KG1 (cell line): ENCODE data around the gene EPN2.

Experiments used
- DNase-seq: peaks from one replicate; lab custom pipeline; 2025; lab: John Stamatoyannopoulos, UW

The EPN2 gene

DNA sequence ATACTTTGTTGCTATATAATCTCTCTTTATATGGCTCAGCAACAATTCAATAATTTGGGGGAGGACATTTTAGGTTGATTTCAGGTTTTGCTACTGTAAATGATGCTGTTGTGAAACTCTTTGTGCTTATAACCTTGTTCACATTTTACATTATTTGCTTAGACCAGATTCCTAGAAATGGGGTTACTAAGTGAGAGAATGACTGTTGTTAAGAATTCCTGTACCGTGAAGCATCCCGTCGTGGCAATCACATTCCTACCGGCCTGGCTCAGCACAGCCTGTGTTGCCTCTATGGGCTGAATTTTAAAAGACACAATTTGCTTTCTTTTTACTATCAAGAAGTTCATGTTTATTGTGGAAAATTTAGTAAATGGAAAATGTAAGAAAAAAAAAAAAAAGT lies 94.0 kb downstream of the EPN2 start:
- DNase-seq, result no peak

- no peak for DNase-seq
Observed at GRCh38 chr17:19331543-19332245, 94.5 kb downstream of the EPN2 start.

GRCh38 chr17:19332371-19333131 lies 95.4 kb downstream of the EPN2 start:
- no peak for DNase-seq

DNA sequence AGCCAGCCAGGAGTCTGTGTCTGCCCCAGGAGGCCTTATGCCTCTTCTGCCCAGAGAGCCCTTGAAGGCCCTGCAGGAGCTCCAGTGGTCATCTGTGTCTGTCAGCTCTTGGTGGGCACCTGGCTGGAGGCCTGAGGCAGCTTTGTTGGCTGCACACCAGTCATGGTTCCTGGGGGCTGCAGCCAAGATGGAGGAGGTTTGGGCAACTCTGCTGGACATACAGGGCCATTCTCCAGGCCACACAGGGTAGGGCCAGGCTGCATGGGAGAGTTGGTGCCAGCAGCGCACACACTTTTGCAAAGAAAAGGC lies 95.9 kb downstream of the EPN2 start:
- no peak for DNase-seq

GRCh38 chr17:19333736-19334290 lies 96.6 kb downstream of the EPN2 start:
- no peak for DNase-seq

GRCh38 chr17:19334331-19334730 lies 97.2 kb downstream of the EPN2 start:
- DNase-seq, result no peak

GRCh38 chr17:19335951-19336631 lies 98.9 kb downstream of the EPN2 start:
- no peak for DNase-seq

DNA sequence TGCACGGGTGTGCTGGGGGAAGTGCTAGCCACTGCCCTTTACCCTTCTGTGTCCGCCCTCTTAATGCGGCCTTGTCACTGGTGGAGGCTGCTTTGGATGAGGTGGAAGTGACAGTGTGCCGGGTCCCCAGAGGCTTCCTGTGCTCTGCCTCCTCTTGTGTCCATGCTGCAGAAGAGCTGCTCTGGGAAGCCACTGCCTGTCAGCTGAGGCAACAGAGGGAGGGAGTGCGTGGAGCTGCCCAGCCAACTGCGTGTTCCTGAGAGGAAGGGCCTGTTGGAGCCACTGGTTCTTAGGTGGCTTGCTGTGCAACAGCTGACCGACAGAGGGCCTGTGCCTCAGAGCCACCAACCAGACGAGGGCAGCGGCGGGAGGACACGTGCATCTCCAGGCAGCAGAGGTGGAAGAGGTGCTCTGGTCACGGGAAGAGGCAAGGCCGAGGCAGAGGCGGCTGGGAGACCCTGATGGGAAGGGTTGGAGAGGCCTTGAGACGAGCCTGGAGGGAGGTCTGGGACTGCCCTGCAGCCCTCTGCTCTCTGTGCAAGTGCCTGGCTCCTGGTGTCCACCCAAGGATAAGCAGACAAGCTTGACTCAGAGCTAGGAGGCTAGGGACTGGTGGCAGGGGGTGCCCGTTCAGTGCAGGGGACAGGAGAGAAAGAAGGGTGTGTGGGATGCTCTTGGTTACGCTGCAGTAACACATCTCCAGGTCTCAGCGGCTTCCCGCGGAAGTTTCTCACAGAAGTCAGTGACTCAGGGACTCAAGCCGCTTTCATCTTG lies 100.0 kb downstream of the EPN2 start:
- DNase-seq, result no peak

DNA sequence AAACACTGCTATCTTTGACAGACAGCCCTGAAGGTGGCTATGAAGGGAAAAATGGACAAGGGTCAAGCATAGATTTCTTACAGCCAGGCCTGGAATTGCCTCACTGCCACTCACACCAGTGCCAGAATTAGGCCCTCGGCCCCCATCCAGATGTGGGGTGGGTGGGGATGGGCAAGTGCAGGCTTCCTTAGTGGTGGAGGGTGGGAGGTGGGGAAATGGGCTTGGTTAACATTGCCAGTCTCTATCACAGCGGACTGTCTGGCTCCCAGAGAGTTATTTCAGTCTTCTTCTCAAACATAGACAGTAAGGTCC lies 100.5 kb downstream of the EPN2 start:
- no peak for DNase-seq

DNA sequence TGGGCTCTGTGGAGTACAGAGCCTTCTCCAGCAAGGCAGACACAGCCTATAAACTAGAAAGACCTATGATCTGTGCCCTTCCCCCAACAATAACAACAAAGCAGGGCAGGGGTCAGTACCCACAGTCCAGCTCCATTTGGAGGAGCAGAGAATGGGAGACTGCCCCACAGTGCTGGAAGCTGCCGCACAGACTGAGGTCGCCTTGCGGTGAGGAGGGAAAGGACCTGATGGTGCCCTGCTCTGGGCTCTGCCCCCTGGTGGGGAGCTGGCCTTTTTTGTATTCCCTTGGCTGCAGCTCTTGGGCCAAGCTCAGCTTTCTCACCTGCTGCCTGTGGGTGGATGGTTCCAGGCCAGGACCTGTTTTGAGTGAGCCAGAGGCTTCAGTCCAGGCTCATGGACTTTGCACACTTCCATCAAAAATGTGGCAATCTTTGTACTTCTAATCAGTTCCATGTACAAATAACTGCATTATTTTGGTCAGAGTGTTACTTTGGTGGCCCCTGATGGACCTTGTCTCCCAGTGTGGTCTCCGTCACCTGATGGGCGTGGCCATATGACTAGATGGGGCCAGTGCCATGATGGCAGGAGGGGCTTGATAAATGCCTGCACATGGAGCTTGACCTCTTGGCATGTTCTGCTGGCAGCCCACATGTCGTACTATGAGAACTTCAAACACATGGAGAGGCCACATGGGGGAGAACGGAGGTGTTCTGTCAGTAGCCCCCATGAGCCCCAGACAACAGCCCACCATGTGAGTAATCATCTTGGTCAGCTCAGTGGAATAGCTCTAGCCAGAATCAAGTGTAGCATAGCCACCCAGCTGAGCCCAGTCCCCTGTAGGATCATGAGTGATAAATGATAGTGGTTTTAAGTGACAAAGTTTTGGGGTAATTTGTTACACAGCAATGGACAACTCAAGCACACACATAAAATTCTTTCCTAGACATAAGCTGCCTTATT lies 101.1 kb downstream of the EPN2 start:
- no peak for DNase-seq

GRCh38 chr17:19339341-19339815 lies 102.2 kb downstream of the EPN2 start:
- no peak for DNase-seq

GRCh38 chr17:19341211-19341631 lies 104.1 kb downstream of the EPN2 start:
- DNase-seq, result no peak

GRCh38 chr17:19341641-19342610 lies 104.8 kb downstream of the EPN2 start:
- DNase-seq, result no peak

DNA sequence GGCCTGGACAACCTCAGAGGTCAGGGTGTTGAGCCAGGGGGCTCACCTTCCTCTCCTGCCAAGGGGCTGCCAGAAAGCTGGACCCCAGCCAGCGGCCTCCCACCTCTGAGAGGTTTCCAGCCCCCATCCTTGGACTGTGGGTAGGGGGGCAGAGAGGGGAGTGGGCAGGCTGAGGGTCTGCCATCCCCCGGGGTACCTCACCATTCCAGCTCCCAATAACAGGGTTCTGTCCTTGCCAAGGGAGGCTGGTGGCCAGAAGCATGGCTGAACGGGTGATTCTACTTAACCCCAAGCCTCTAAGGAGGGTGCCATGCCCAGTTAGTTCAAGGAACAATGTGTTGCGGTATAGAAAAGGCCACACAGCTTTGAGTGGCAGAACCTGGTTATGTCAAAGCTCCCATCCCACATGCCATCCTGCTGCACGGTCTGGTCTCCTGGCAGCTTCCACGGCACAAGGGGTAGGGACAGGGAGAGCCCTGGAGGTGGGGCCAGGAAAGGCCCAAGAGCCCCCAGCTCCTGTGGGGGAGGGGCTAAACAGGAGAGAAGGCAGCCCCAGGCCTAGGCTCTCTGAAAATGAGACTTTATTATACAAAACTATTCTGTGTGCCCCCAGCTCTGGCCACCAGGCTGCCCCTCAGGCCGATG lies 105.6 kb downstream of the EPN2 start:
- DNase-seq, result no peak

DNA sequence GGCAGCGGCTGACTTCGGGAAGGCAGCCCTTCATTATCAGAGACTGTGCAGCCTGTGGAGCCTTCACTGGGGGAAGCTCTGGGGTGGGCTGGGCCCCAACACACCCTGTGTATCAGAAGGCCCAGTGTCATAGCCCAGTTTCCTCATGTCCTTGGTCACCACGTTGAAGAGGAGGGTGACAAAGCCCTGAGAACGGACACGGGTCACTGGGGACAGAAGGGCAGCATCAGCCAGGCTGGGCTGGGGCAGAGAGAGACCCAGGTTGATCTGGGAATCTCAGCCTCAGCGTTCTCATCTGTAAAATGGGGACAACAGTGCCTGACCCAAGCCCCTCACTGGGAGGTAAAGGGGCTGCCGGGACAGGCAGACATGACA lies 106.1 kb downstream of the EPN2 start:
- DNase-seq, result no peak

GRCh38 chr17:19343671-19344151 lies 106.5 kb downstream of the EPN2 start:
- DNase-seq, result no peak

DNA sequence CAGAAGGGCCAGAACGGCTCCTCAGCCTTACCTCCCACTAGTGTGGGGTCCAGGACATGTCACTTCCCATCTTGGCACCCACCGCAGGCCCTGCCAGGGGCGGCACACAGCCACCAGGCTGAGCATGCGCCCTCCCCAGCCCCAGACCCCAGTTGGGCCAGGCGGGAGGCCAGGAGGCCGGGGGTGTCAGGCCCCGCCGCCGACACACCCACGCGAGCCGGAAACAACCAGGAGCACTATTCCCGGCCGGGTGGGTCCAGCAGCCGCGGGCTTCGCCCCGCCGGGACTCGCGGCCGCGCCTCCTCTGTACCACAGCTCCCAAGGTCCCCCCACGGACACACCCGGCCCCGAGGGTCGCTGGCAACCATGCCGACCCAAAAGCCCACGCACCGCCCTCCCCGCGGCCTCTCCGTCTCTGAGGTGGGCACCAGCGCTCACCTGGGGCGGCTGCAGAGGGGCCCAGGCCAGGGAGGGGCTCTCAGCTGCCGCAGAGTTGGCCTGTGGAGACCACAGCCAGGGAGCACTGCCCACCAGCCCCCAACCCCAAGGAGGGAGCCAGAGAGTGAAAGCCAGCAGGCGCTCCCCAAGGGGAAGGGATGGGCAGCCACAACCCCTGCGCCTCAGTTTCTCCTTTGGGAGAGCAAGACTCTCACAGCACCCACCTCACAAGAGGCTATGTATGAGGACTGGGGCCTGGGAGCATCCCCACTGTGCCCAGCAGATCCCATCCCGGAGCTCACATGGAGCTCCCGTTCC lies 107.3 kb downstream of the EPN2 start:
- DNase-seq, result no peak

- no peak for DNase-seq
Observed at GRCh38 chr17:19345067-19345460, 107.9 kb downstream of the EPN2 start.
